GM04503 (cell line): ENCODE results near the gene HOXC13.

Experiments
- DNase-seq: peaks from one replicate; pipeline ENCODE4 v3.0.0-alpha.2; 2012; ENCODE audit warnings: low read depth

HOXC13 gene

GRCh38 chr12:53982648-53983567, 44.3 kb downstream of the HOXC13 start:
- DNase-seq = no peak

DNA sequence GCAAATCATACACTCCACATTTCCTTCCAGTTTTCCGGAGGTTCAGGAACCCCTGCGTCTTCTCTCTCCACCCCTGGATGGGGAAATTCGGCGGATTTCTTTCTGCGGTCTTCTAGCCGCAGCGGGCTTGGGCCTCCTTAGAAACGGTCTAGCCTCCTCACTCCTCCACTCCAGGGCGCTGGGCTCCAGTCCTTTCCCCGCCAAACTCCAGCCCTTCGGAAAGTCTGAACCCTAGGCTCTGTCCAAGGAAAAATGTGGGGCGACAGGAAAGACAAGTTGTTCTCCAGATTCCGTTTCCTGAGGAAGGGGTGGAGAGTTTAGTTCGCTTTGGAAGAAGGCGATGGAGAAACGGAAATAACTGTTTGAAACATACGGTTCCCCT, 44.9 kb downstream of the HOXC13 start:
- no peak for DNase-seq

GRCh38 chr12:53983950-53984572, 45.4 kb downstream of the HOXC13 start:
- DNase-seq = no peak

- DNase-seq = peak; percentile 88
Measured at GRCh38 chr12:53984901-53985691, 46.5 kb downstream of the HOXC13 start, which contains the start of gene HOXC10. Gene HOXC10 (plus strand): TSS chr12:53985146. CDS start chr12:53985260, 114 bp downstream.

DNA sequence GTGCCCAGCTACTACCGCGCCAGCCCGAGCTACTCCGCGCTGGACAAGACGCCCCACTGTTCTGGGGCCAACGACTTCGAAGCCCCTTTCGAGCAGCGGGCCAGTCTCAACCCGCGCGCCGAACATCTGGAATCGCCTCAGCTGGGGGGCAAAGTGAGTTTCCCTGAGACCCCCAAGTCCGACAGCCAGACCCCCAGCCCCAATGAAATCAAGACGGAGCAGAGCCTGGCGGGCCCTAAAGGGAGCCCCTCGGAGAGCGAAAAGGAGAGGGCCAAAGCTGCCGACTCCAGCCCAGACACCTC, 47.0 kb downstream of the HOXC13 start:
- no peak for DNase-seq

- DNase-seq = no peak
Measured at GRCh38 chr12:53985994-53986685, 47.5 kb downstream of the HOXC13 start.

DNA sequence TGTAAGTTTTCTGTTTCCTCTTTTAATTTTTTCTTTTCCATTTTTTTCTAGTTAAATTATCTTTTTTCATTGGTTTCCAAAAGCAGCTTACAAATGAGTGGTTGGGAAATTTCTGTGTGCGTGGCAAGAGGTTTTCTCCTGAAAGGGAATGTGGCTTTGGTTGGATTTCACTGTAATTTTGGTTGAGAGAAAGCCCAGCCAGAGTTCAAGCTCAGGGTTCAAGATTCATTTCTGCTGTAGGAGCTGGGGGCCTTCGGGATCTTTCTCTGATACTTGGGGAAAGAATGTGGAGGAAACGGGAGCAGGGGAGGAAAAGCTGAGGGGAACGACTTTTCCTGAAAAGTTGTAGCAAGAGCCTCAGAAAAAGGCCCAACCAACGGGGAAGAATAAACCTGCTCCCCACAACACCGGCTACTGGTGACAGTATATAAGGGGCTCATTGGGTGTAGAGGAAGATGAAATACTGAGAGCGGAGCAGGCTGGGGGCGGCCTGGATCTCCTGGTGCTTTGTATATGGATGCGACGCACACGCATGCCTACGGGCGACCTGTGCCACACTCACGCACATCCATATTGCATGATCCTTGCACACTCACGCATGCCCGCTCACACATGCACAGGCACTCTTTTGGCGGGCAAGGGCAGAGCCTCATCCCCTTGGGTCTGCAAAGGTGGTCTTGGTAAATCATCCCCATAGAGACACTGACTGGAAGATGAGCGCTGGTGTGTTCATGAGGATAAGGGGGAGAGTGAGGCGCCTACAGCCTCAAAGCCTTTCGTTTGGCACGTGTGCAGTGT, 48.3 kb downstream of the HOXC13 start:
- DNase-seq = no peak

- no peak for DNase-seq
Measured at GRCh38 chr12:53987787-53988230, 49.2 kb downstream of the HOXC13 start.

DNA sequence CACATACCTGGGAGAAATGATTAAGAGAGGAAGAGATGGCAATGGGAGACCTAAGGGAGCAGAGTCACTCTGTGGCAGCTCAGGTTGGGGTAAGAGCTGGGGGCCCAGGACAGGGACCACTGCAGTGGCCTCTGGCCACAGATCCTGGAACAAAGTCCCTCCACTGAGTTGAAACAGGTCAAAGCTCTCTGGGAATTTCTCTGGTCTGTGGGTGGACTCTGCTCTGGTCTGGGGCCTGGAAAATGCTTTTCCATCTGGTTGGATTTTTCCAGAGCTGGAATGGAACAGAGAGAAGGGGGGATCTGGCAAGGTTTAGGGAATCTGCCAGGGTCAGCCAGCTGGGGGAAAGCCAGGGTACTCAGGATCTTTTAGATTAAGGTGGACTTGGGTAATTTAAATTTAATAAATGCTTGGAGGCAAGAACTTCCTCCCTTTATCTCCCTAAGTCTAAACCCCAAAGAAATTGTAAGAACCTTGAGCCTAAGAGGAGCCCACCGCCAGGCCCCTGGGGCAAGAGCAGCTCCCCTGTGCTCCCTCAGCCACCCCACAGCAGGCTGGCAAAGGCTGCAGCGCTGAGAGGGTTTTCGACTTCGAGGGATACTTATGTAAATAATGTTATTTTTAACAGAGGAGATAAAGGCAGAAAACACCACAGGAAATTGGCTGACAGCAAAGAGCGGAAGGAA, 50.1 kb downstream of the HOXC13 start:
- no peak for DNase-seq

DNA sequence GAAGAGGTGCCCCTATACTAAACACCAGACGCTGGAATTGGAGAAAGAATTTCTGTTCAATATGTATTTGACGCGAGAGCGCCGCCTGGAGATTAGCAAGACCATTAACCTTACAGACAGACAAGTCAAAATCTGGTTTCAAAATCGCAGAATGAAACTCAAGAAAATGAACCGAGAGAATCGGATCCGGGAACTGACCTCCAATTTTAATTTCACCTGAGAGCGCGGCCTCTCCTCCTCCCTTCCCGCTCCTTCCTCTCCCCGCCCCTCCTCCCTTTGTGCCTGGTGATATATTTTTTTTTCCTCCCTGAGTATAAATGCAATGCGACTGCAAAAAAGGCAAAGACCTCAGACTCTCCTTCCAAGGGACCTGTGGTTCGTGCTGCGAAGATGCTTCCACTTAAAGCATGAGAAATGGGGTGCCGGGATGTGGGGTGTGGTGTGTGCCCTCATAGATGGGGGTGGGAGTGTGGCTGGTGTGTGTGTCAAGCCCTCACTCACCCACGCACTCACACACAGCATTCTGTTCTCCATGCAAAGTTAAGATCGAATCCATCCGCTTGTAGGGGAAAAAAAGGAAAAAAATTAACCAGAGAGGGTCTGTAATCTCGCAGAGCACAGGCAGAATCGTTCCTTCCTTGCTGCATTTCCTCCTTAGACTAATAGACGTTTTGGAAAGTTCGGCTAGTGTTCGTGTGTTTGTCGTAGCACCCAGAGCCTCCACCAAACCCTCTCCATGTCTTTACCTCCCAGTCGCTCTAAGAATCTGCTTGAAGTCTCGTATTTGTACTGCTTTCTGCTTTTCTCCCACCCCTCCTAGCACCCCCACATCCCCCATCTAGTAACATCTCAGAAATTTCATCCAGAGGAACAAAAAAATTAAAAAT, 50.8 kb downstream of the HOXC13 start:
- DNase-seq = no peak

DNA sequence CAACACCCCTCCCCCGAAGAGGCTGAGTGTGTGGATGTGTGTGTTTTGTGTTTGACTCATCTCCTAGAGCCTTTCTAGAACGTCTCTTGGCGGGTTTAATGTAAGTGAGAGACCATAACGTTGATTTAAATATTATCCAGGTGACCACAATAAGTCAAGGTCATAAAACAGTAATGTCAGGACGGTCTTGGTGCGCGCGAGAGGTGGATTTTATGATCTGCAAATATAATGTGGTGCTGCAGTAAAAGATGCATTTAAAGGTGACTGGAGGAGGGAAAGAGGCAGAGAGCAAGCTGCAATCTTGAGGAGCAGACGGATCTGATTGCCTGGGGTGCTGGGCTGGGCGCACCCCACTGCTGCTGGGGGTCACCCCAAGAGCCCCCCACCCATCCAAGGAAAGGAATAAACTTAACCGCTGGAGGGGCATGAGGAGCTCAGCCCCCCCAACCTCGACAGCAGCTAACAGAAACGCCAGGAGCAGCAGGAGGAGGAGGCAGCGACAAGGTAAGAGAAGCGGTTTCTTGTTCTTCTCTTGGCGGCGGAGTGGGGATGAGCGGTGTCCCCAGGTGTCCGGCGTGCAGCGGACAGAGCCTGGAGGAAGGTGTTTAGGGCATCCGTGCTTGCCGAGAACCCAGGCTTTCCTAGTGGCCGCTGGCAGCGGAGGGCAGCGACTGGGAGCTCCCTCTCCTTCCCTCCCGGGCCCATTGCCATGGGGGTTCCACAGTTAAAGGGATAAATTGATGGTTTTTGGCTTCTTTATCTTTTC, 51.9 kb downstream of the HOXC13 start:
- DNase-seq = no peak

DNA sequence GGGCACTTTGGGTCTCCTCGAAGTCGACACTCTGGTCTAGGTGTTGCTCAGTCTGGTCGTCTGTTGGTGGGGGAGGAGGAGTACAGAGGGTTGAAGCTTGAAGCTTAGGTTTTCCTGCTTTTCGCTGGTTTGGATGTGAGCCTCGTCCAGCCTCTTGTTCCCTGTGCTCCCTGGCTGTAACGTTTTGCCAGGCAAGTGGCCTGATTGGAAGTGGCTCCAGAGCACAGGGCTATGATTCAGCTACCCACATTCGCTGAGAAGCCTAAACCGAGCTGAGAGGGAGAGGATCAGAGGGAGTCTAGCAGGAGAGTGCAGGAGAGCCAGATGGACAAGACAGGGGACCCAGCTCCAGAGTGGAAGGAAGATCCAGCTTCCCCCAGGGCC, 52.4 kb downstream of the HOXC13 start:
- peak; percentile 84 for DNase-seq

- DNase-seq = no peak
Measured at GRCh38 chr12:53992377-53992889, 53.8 kb downstream of the HOXC13 start.

DNA sequence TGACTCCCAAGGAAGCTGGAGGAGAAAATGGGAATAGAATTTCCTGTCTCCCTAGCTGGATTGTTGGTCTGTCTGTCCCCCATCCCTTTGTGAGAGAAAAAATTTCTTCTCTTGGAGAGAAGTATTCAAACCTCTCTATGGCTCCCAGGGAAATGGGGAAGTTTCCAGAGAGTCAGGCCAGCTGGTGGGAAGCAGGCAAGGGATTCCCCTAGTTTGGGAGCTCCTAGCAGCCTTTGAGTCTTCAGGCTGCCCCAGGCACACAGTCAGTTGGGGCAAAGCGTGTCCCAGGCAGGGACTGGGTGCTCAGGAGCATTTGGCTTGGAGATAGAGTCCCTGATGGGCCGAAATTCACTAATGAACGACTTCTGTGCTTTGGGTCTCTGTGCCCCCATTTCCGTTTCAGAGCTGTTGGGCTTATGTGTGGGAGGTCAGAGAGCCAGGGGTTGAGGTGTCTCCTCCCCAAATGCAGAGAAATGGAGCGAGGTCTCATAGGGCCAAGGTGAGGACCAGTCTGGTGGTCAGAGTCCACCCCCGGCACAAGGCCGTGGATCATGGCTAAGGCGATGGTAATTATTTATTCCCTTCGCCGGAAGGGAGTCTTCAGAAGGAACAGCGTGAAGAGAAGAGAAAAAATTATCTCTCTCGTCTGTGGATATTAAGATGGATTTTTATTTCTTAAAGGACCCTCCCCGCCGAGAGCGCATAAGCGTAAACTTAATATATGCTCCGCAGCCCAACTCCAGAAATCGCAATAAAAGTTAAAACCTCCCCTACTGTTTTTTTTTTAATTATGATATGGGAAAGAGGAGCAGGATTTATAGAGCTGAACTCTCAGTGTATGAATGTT, 54.8 kb downstream of the HOXC13 start:
- no peak for DNase-seq

- no peak for DNase-seq
Measured at GRCh38 chr12:53994009-53994263, 55.3 kb downstream of the HOXC13 start.

DNA sequence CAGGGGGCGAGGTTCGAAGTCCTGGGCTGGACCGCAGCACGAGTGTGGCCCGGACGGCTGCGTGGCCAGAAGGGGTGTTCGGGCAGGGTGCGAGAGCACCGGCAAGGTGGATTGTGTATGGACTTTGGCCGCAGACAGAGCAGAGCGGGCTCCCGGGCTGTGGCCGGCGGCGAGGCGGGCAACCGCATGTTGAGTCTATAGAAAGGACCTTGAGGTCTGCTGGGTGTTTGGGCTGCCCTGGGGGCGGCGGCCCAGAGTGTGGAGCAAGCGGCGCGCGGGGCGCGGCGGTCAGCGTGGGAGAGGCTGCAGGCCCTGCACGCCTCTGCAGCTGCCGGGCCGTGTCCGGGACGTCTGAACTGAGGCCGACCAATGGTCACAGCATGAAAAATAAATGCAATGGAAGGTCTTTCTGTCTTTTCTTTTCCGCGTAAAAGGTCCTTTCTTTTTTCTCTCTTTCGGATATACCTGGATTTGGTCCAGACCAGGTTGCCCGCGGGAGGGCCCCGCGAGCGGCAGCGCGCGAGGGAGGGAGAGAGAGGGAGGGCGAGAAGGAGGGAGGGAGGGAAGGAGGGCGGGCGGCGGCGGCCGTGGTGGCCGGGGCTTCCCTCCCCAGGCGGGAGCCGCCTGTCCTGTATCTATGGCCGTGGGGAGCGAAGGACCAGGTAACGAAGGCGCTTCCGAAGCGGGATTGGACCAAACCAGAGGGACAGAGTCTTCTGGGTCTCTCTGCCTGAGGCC, 55.8 kb downstream of the HOXC13 start:
- no peak for DNase-seq

- no peak for DNase-seq
Measured at GRCh38 chr12:53995002-53995377, 56.4 kb downstream of the HOXC13 start.
